Endothelial cell of umbilical vein (primary cell): ENCODE data around the gene KRTAP10-1. TPM values are rescaled to one million over a fixed set of nuclear protein-coding genes. Genes with fewer than 3 reads are reported as not detected.

Experiments used
- BruUV-seq: library from RNA; stranded (reverse); fragments of 400-500 nt; replicated peaks from 2 replicates; lab custom pipeline; 2021; lab: Mats Ljungman, UMichigan
- CTCF ChIA-PET: fragments of 300-600, 350-600 bp; sonication (Branson Sonifier 250); formaldehyde crosslinking; loops from one replicate; lab custom pipeline; 2021; ENCODE audit warnings: antibody characterized with exemption, inconsistent platforms; lab: Charles Lee
- POLR2A ChIA-PET: fragments of 300-600, 350-600 bp; sonication (Branson Sonifier 250); formaldehyde crosslinking; loops from one replicate; lab custom pipeline; 2021; ENCODE audit warnings: antibody characterized with exemption, inconsistent platforms; lab: Charles Lee
- DNase-seq: peaks from one replicate; pipeline ENCODE4 v3.0.0-alpha.2; 2011; ENCODE audit warnings: low read depth, low spot score
- FAIRE-seq: peaks from 2 replicates; lab custom pipeline; 2011; peaks lifted over from hg19 to GRCh38; lab: Jason Lieb, UNC
- H2AFZ ChIP-seq: 2 replicates; pipeline ENCODE4 v1.6.0; 2012; ENCODE audit warnings: low read depth, low read length, control low read depth, inconsistent platforms
- H3K27ac ChIP-seq: 2 replicates; pipeline ENCODE4 v1.5.1; 2011; ENCODE audit warnings: low read depth, mild to moderate bottlenecking, control low read depth, low read length, moderate library complexity; ENCODE audit not compliant: insufficient read depth
- H3K27me3 ChIP-seq, 2 experiments: 2 replicates each; pipeline versions ENCODE4 v1.6.0 to v1.6.1; 2011; ENCODE audit warnings: low read length in 2 of 2, mixed read lengths in 1 of 2; ENCODE audit not compliant: control insufficient read depth in 2 of 2, insufficient read depth in 2 of 2
- H3K36me3 ChIP-seq, 2 experiments: 2 replicates in 1 of 2; 3 replicates in 1 of 2; pipeline ENCODE4 v1.5.1; 2011; ENCODE audit warnings: low read length in 2 of 2, mild to moderate bottlenecking in 1 of 2, moderate library complexity in 1 of 2; ENCODE audit not compliant: control insufficient read depth in 2 of 2, insufficient read depth in 2 of 2; ENCODE audit errors: extremely low read depth in 1 of 2
- H3K4me1 ChIP-seq: 3 replicates; pipeline ENCODE4 v1.5.1; 2011; ENCODE audit warnings: mild to moderate bottlenecking, low read length; ENCODE audit not compliant: control insufficient read depth, insufficient read depth; ENCODE audit errors: extremely low read depth
- H3K4me2 ChIP-seq: 2 replicates; pipeline ENCODE4 v1.6.1; 2011; ENCODE audit warnings: low read length, control low read depth, mixed read lengths; ENCODE audit not compliant: insufficient read depth
- H3K4me3 ChIP-seq, 3 experiments: fragments of 200-600 bp in 1 of 3; sonication (generic), shearing (Covaris generic) in 1 of 3; replicated peaks in 1 of 3; 2 replicates each; pipeline ENCODE4 v1.5.1; 2011 to 2016; ENCODE audit warnings: control low read depth in 3 of 3, low read length in 3 of 3, mild to moderate bottlenecking in 2 of 3, inconsistent platforms in 1 of 3, low read depth in 1 of 3, moderate library complexity in 1 of 3; ENCODE audit not compliant: insufficient read depth in 1 of 3
- H3K79me2 ChIP-seq: 2 replicates; pipeline ENCODE4 v1.6.0; 2012; ENCODE audit warnings: low read length, inconsistent platforms; ENCODE audit not compliant: control insufficient read depth, insufficient read depth
- H3K9ac ChIP-seq: replicated peaks from 2 replicates; pipeline ENCODE3; 2011; ENCODE audit warnings: low read length, control low read depth; ENCODE audit not compliant: insufficient read depth; ENCODE audit errors: extremely low read depth
- H3K9me1 ChIP-seq: replicated peaks from 3 replicates; pipeline ENCODE4 v1.6.0; 2011; ENCODE audit warnings: mild to moderate bottlenecking, low read length; ENCODE audit not compliant: control insufficient read depth, insufficient read depth; ENCODE audit errors: extremely low read depth
- H3K9me3 ChIP-seq: replicated peaks from 2 replicates; pipeline ENCODE4 v1.5.1; 2012; ENCODE audit warnings: low read length, inconsistent platforms; ENCODE audit not compliant: control insufficient read depth, insufficient read depth
- H4K20me1 ChIP-seq: replicated peaks from 2 replicates; pipeline ENCODE3; 2011; ENCODE audit warnings: mild to moderate bottlenecking, low read length; ENCODE audit not compliant: control insufficient read depth, insufficient read depth; ENCODE audit errors: extremely low read depth
- CTCF ChIP-seq, 2 donors: IDR thresholded peaks; 1 replicate in 1 of 2; 2 replicates in 1 of 2; pipeline ENCODE4 v1.5.1; 2011; ENCODE audit warnings: low read length in 2 of 2, mild to moderate bottlenecking in 2 of 2, moderate library complexity in 2 of 2, control low read depth in 1 of 2, inconsistent platforms in 1 of 2, low read depth in 1 of 2; ENCODE audit not compliant: insufficient read depth in 1 of 2; ENCODE audit errors: extremely low read depth in 1 of 2
- EZH2 ChIP-seq: IDR thresholded peaks from 2 replicates; pipeline ENCODE4 v1.6.1; 2012; ENCODE audit warnings: borderline replicate concordance, low read depth, mild to moderate bottlenecking, moderate library complexity, low read length, inconsistent platforms; ENCODE audit not compliant: severe bottlenecking
- GATA2 ChIP-seq: IDR thresholded peaks from 2 replicates; pipeline ENCODE4 v1.7.0; 2011; ENCODE audit warnings: low read depth, mild to moderate bottlenecking, moderate library complexity, mixed read lengths, low read length; ENCODE audit not compliant: insufficient read length, insufficient read depth
- JUN ChIP-seq: IDR thresholded peaks from 2 replicates; pipeline ENCODE4 v1.6.1; 2011; ENCODE audit warnings: borderline replicate concordance, low read depth; ENCODE audit not compliant: insufficient read length, insufficient read depth
- MAX ChIP-seq: IDR thresholded peaks from 2 replicates; pipeline ENCODE4 v1.6.1; 2011; ENCODE audit not compliant: insufficient read depth, insufficient read length
- MYC ChIP-seq: IDR thresholded peaks from one replicate; pipeline ENCODE4 v1.6.1; 2011; ENCODE audit warnings: mild to moderate bottlenecking, low read depth, low read length
- POLR2A ChIP-seq: IDR thresholded peaks from 2 replicates; pipeline ENCODE4 v1.6.1; 2012; ENCODE audit warnings: low read depth, mild to moderate bottlenecking, control low read depth, low read length
- dilution Hi-C: fragments of 300-500 bp; cut with MboI; formaldehyde crosslinking; loops from one replicate; pipeline ENCODE4 v1.15.0; 2019; ENCODE audit warnings: low sequenced_read_pairs; ENCODE audit not compliant: extremely low pct_ligation_motif_present
- intact Hi-C: fragments of 100-400 bp; cut with micrococcal nuclease; formaldehyde crosslinking; loops from one replicate; pipeline ENCODE4 v1.10.0; 2022
- polyA plus RNA-seq, 4 experiments: library from polyadenylated mRNA; depleted of rRNA in 3 of 4; stranded (reverse) in 3 of 4; unstranded in 1 of 4; fragments of >200 nt; gene quantifications; 2 replicates each; pipeline versions ENCODE4 v1.2.1 to v1.2.3, GENCODE V29; 2011 to 2012; ENCODE audit warnings: missing spikeins in 1 of 4
- total RNA-seq: library from RNA; stranded (reverse); gene quantifications from 2 replicates; pipeline ENCODE4 v1.2.3, GENCODE V29; 2021

The KRTAP10-1 gene
- total and polyA plus RNA-seq, 2 donors (not counting 3 experiments of a cell fraction or from before 2014, with no cell fraction given): not detected

- no TSS peak for BruUV-seq
- dilution Hi-C loops: no loop called here
- no peak overlapping the region for H3K9ac ChIP-seq
- no peaks in the 10 kb centered on the region for H3K9me1 ChIP-seq
- no peak overlapping the region for H3K4me3 ChIP-seq
- no peaks in the 10 kb centered on the region for H3K79me2 ChIP-seq
- POLR2A ChIA-PET: no interaction called here
- H3K4me2 ChIP-seq: no peak overlapping the region
- intact Hi-C loops: no loop called here
- no peak for TF ChIP-seq MAX
- TF ChIP-seq GATA2: no peak
- TF ChIP-seq EZH2: no peak
- TF ChIP-seq MYC: no peak
- TF ChIP-seq POLR2A: no peak
- TF ChIP-seq JUN: no peak
- peak; percentile 18 to 23 for TF ChIP-seq CTCF (IDR thresholded peaks at IDR 0.05; ENCODE audit: extremely low read depth in 1 of 2, insufficient read depth in 1 of 2, low read depth in 1 of 2, low read length in 2 of 2)
- CTCF ChIA-PET: interaction anchor here (0.7 to 1.7 kb wide), 5 partner anchors 9 to 303 kb away, joined by 3 to 6 read pairs (median 4); no protein-coding TSS in a partner anchor
- FAIRE-seq: no peak
- no peaks in the 10 kb centered on the region for H3K27me3 ChIP-seq
- H3K27ac ChIP-seq: no peak overlapping the region
- no peaks in the 10 kb centered on the region for H3K9me3 ChIP-seq
- H3K4me1 ChIP-seq: no peaks in the 10 kb centered on the region
- no peaks in the 10 kb centered on the region for H3K36me3 ChIP-seq
- H2AFZ ChIP-seq: no peak overlapping the region
- no peak for DNase-seq
- no peaks in the 10 kb centered on the region for H4K20me1 ChIP-seq
Measured at GRCh38 chr21:44489962-44490361, 50.0 kb downstream of the KRTAP10-1 start.

Other genes with a start within 250 kb of the KRTAP10-1 start
- gene PFKL, start 240.1 kb downstream of the KRTAP10-1 start, total RNA-seq: 154 and 170 TPM in 2 replicates
- 137 and 157 TPM in 2 replicates for gene PFKL, start 240.1 kb downstream of the KRTAP10-1 start, polyA plus RNA-seq
- gene CFAP410, start 200.8 kb downstream of the KRTAP10-1 start, total RNA-seq: 6.3 and 7.2 TPM in 2 replicates
- 12.2 and 15.0 TPM in 2 replicates for gene CFAP410, start 200.8 kb downstream of the KRTAP10-1 start, polyA plus RNA-seq
- not detected in 2 replicates for gene TRPM2, start 186.6 kb downstream of the KRTAP10-1 start, total RNA-seq
- 0.02 TPM in 1 of 2 replicates, not detected in the other for gene TRPM2, start 186.6 kb downstream of the KRTAP10-1 start, polyA plus RNA-seq
- gene LRRC3, start 84.7 kb downstream of the KRTAP10-1 start, total RNA-seq: 4.2 and 4.8 TPM in 2 replicates
- 4.9 and 5.1 TPM in 2 replicates for gene LRRC3, start 84.7 kb downstream of the KRTAP10-1 start, polyA plus RNA-seq
- gene KRTAP10-2, start 11.3 kb upstream of the KRTAP10-1 start, total RNA-seq: not detected in 2 replicates
- not detected in 2 replicates for gene KRTAP10-2, start 11.3 kb upstream of the KRTAP10-1 start, polyA plus RNA-seq
- not detected in 2 replicates for gene KRTAP10-3, start 18.6 kb upstream of the KRTAP10-1 start, total RNA-seq
- not detected in 2 replicates for gene KRTAP10-3, start 18.6 kb upstream of the KRTAP10-1 start, polyA plus RNA-seq
- gene KRTAP10-4, start 33.5 kb upstream of the KRTAP10-1 start, total RNA-seq: not detected in 2 replicates
- gene KRTAP10-4, start 33.5 kb upstream of the KRTAP10-1 start, polyA plus RNA-seq: not detected in 2 replicates
- not detected in 2 replicates for gene KRTAP10-5, start 40.4 kb upstream of the KRTAP10-1 start, total RNA-seq
- gene KRTAP10-5, start 40.4 kb upstream of the KRTAP10-1 start, polyA plus RNA-seq: not detected in 2 replicates
- gene KRTAP10-6, start 52.3 kb upstream of the KRTAP10-1 start, total RNA-seq: not detected in 2 replicates
- not detected in 2 replicates for gene KRTAP10-6, start 52.3 kb upstream of the KRTAP10-1 start, polyA plus RNA-seq
- gene KRTAP10-7, start 60.4 kb upstream of the KRTAP10-1 start, total RNA-seq: not detected in 2 replicates
- not detected in 2 replicates for gene KRTAP10-7, start 60.4 kb upstream of the KRTAP10-1 start, polyA plus RNA-seq
- not detected in 2 replicates for gene KRTAP10-8, start 71.9 kb upstream of the KRTAP10-1 start, total RNA-seq
- not detected in 2 replicates for gene KRTAP10-8, start 71.9 kb upstream of the KRTAP10-1 start, polyA plus RNA-seq
- not detected in 2 replicates for gene KRTAP10-9, start 86.9 kb upstream of the KRTAP10-1 start, total RNA-seq
- gene KRTAP10-9, start 86.9 kb upstream of the KRTAP10-1 start, polyA plus RNA-seq: not detected in 2 replicates
- gene KRTAP10-10, start 97.2 kb upstream of the KRTAP10-1 start, total RNA-seq: not detected in 2 replicates
- not detected in 2 replicates for gene KRTAP10-10, start 97.2 kb upstream of the KRTAP10-1 start, polyA plus RNA-seq
- not detected in 2 replicates for gene KRTAP10-11, start 106.2 kb upstream of the KRTAP10-1 start, total RNA-seq
- not detected in 2 replicates for gene KRTAP10-11, start 106.2 kb upstream of the KRTAP10-1 start, polyA plus RNA-seq
- gene KRTAP12-4, start 114.5 kb upstream of the KRTAP10-1 start, total RNA-seq: not detected in 2 replicates
- not detected in 2 replicates for gene KRTAP12-4, start 114.5 kb upstream of the KRTAP10-1 start, polyA plus RNA-seq
- not detected in 2 replicates for gene KRTAP12-3, start 117.7 kb upstream of the KRTAP10-1 start, total RNA-seq
- gene KRTAP12-3, start 117.7 kb upstream of the KRTAP10-1 start, polyA plus RNA-seq: not detected in 2 replicates
- gene KRTAP12-2, start 126.7 kb upstream of the KRTAP10-1 start, total RNA-seq: not detected in 2 replicates
- gene KRTAP12-2, start 126.7 kb upstream of the KRTAP10-1 start, polyA plus RNA-seq: not detected in 2 replicates
- gene KRTAP12-1, start 142.0 kb upstream of the KRTAP10-1 start, total RNA-seq: not detected in 2 replicates
- gene KRTAP12-1, start 142.0 kb upstream of the KRTAP10-1 start, polyA plus RNA-seq: not detected in 2 replicates
- gene KRTAP10-12, start 157.0 kb upstream of the KRTAP10-1 start, total RNA-seq: not detected in 2 replicates
- not detected in 2 replicates for gene KRTAP10-12, start 157.0 kb upstream of the KRTAP10-1 start, polyA plus RNA-seq
- gene TSPEAR, start 171.4 kb upstream of the KRTAP10-1 start, total RNA-seq: not detected in 2 replicates
- gene TSPEAR, start 171.4 kb upstream of the KRTAP10-1 start, polyA plus RNA-seq: 0.01 TPM in 1 of 2 replicates, not detected in the other